CD4-positive, alpha-beta memory T cell (primary cell): ENCODE measurements around the gene EPHA7. TPM values are rescaled to one million over a fixed set of nuclear protein-coding genes. Genes with fewer than 3 reads are reported as not detected.
A peak's percentile ranks its signal among the peaks of the same experiment; 100 is the strongest.

ENCODE experiments used
- CTCF ChIA-PET: fragments of 350-600 bp; sonication (Branson Sonifier 250); formaldehyde crosslinking; loops from one replicate; lab custom pipeline; 2021; ENCODE audit warnings: inconsistent platforms; ENCODE audit not compliant: partially characterized antibody; lab: Charles Lee
- POLR2A ChIA-PET: fragments of 350-600 bp; sonication (Branson Sonifier 250); formaldehyde crosslinking; loops from one replicate; lab custom pipeline; 2021; ENCODE audit not compliant: partially characterized antibody; lab: Charles Lee
- DNase-seq, 5 donors: peaks; one replicate each; pipeline versions ENCODE4 v3.0.0 to v3.0.0-alpha.2; 2020 to 2022; ENCODE audit warnings: mixed read lengths in 1 of 5
- H3K27ac ChIP-seq: one replicate; pipeline ENCODE4 v1.7.0; 2013; ENCODE audit warnings: low read depth, low read length
- H3K27me3 ChIP-seq: 2 replicates; pipeline ENCODE4 v1.7.0; 2013; ENCODE audit warnings: mild to moderate bottlenecking, low read length, moderate library complexity; ENCODE audit not compliant: insufficient read depth
- H3K36me3 ChIP-seq: 2 replicates; pipeline ENCODE4 v1.7.0; 2013; ENCODE audit warnings: mild to moderate bottlenecking, low read length, moderate library complexity; ENCODE audit not compliant: insufficient read depth
- H3K4me1 ChIP-seq: 2 replicates; pipeline ENCODE4 v1.7.0; 2013; ENCODE audit warnings: mild to moderate bottlenecking, low read length, moderate library complexity; ENCODE audit not compliant: insufficient read depth
- H3K4me3 ChIP-seq, 2 donors: one replicate each; pipeline ENCODE4 v1.7.0; 2013; ENCODE audit warnings: low read length in 2 of 2, mild to moderate bottlenecking in 1 of 2
- H3K9me3 ChIP-seq, 2 donors: one replicate each; pipeline ENCODE4 v1.7.0; 2013; ENCODE audit warnings: low read length in 2 of 2, control low read depth in 1 of 2; ENCODE audit not compliant: control insufficient read depth in 1 of 2
- H3K27ac Mint-ChIP-seq, 7 donors: one replicate each; pipeline ENCODE4 v1.8.0; 2020 to 2021; ENCODE audit warnings: mixed read lengths in 7 of 7, mild to moderate bottlenecking in 6 of 7, inconsistent platforms in 3 of 7, moderate library complexity in 3 of 7
- H3K27me3 Mint-ChIP-seq, 2 donors: one replicate each; pipeline ENCODE4 v1.8.0; 2020 to 2021; ENCODE audit warnings: mixed read lengths in 2 of 2
- H3K36me3 Mint-ChIP-seq, 2 donors: one replicate each; pipeline ENCODE4 v1.8.0; 2020 to 2021; ENCODE audit warnings: mixed read lengths in 2 of 2, inconsistent platforms in 1 of 2, mild to moderate bottlenecking in 1 of 2
- H3K4me1 Mint-ChIP-seq, 4 donors: one replicate each; pipeline ENCODE4 v1.8.0; 2020 to 2021; ENCODE audit warnings: mixed read lengths in 4 of 4, mild to moderate bottlenecking in 1 of 4
- H3K4me3 Mint-ChIP-seq, 8 donors: one replicate each; pipeline ENCODE4 v1.8.0; 2020 to 2021; ENCODE audit warnings: mixed read lengths in 8 of 8, mild to moderate bottlenecking in 7 of 8, moderate library complexity in 6 of 8, inconsistent platforms in 3 of 8
- H3K9me3 Mint-ChIP-seq, 8 donors: one replicate each; pipeline ENCODE4 v1.8.0; 2020 to 2021; ENCODE audit warnings: mixed read lengths in 8 of 8, mild to moderate bottlenecking in 5 of 8, inconsistent platforms in 3 of 8, moderate library complexity in 1 of 8
- intact Hi-C: fragments of 100-400 bp; cut with micrococcal nuclease; formaldehyde crosslinking; loops from one replicate; pipeline ENCODE4 v1.15.1; 2023
- polyA plus RNA-seq, 2 donors: library from polyadenylated mRNA; unstranded; fragments of 300-500 nt; fragmentation: Illumina TruSeq; gene quantifications; one replicate each; pipeline ENCODE4 v1.2.3, GENCODE V29; 2021
- total RNA-seq, 2 experiments: library from RNA; stranded (reverse); gene quantifications; one replicate each; pipeline ENCODE4 v1.2.3, GENCODE V29; 2021

Gene EPHA7
- total RNA-seq (not detected), polyA plus RNA-seq (not detected)

DNA sequence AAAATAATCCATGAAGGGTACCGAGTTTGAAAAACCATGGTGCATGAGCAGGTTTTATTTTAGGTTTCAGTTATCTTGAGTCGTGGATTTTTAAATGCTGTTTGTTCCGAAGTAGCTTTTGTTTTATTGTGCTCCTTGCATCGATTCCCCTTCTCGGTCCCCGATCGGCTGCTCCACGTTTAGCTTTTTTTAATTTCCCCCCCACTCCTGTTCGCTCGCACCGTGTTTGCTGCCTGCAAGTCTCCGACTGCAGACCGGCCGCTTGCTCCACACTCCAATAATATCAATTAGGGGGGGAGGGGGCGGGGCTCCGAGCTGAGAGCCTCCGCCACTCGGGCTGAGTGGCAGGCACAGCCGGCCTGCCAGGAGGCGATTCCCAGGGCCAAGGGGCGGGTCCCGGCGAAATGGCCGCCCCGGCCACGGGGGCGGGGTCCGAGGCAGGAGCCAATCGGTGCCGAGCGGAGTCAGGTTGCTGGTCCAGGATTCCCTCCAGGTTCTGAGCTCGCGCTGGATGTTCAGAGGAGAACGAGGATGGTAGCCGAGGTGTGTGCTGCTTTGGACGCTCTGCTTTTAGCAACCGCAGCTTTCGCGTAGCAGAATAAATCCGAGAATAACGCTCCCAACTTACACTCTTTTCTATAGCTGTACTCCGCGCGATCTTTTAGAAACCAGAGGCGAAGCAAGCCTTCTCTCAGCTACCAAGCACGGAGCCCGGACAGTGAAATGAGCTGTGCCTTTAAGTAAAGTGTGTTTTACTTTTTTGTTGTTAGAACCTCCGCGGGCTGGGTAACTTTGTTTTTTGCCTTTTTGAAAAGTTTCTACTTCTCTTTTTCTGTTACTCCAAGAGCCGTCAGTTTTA, at the start of gene EPHA7:
Gene EPHA7 (minus strand): TSS at position 256 of the 859 bp plus-strand sequence. CDS start 218 bp downstream, at position 38.
- H3K36me3 Mint-ChIP-seq = no peaks in the 10 kb centered on the region
- H3K9me3 Mint-ChIP-seq = peaks cover 0 to 11% (median 5%) of the 10 kb centered on the region in 8 donors
- intact Hi-C loops = no loop called here
- H3K27me3 Mint-ChIP-seq = peaks cover 32 to 36% of the 10 kb centered on the region in 2 donors
- Histone ChIP-seq H3K9me3 (no peaks in the 10 kb centered on the region), H3K4me3 (peak within 1 kb of the TSS in 1 of 2 donors; percentile 27), H3K4me1 (peaks cover 3% of the 10 kb centered on the region), H3K27me3 (no peaks in the 10 kb centered on the region), H3K36me3 (no peaks in the 10 kb centered on the region), H3K27ac (no peak within 1 kb of the TSS)
- H3K4me1 Mint-ChIP-seq = peaks cover 6 to 32% (median 17%) of the 10 kb centered on the region in 4 donors
- peak within 1 kb of the TSS; percentile 75 to 91 (median 81) for H3K4me3 Mint-ChIP-seq
- peak in 2 of 5 donors; percentile 13 to 24 for DNase-seq
- H3K27ac Mint-ChIP-seq = peak within 1 kb of the TSS in 1 of 7 donors; percentile 52
- ChIA-PET POLR2A (no interaction called here), CTCF (no interaction called here)

GRCh38 chr6:93468291-93468690, 48.9 kb upstream of the EPHA7 start:
- Histone ChIP-seq H3K27ac (no peak overlapping the region), H3K4me1 (no peaks in the 10 kb centered on the region), H3K9me3 (no peaks in the 10 kb centered on the region), H3K4me3 (no peak overlapping the region), H3K36me3 (no peaks in the 10 kb centered on the region), H3K27me3 (no peaks in the 10 kb centered on the region)
- CTCF ChIA-PET = no interaction called here
- no peaks in the 10 kb centered on the region for H3K4me1 Mint-ChIP-seq
- H3K27ac Mint-ChIP-seq = no peak overlapping the region
- no peak overlapping the region for H3K4me3 Mint-ChIP-seq
- intact Hi-C loops = no loop called here
- H3K27me3 Mint-ChIP-seq = no peaks in the 10 kb centered on the region
- no peaks in the 10 kb centered on the region for H3K36me3 Mint-ChIP-seq
- DNase-seq = no peak
- POLR2A ChIA-PET = no interaction called here
- H3K9me3 Mint-ChIP-seq = peaks cover 0 to 9% (median 4%) of the 10 kb centered on the region in 8 donors

GRCh38 chr6:93454533-93454932, 35.2 kb upstream of the EPHA7 start:
- Histone ChIP-seq H3K9me3 (no peaks in the 10 kb centered on the region), H3K36me3 (no peaks in the 10 kb centered on the region), H3K4me1 (no peaks in the 10 kb centered on the region), H3K4me3 (no peak overlapping the region), H3K27ac (no peak overlapping the region), H3K27me3 (no peaks in the 10 kb centered on the region)
- H3K9me3 Mint-ChIP-seq = peaks cover 0 to 10% (median 4%) of the 10 kb centered on the region in 8 donors
- H3K36me3 Mint-ChIP-seq = no peaks in the 10 kb centered on the region
- H3K27me3 Mint-ChIP-seq = no peaks in the 10 kb centered on the region
- peaks cover 0 to 1% (median 0%) of the 10 kb centered on the region in 4 donors for H3K4me1 Mint-ChIP-seq
- ChIA-PET CTCF (no interaction called here), POLR2A (no interaction called here)
- no peak overlapping the region for H3K27ac Mint-ChIP-seq
- H3K4me3 Mint-ChIP-seq = no peak overlapping the region
- no peak for DNase-seq
- intact Hi-C loops = no loop called here

- Histone ChIP-seq H3K4me3 (no peak overlapping the region), H3K4me1 (no peaks in the 10 kb centered on the region), H3K27ac (no peak overlapping the region), H3K27me3 (no peaks in the 10 kb centered on the region), H3K36me3 (no peaks in the 10 kb centered on the region), H3K9me3 (no peaks in the 10 kb centered on the region)
- H3K4me1 Mint-ChIP-seq = peaks cover 0 to 1% (median 0%) of the 10 kb centered on the region in 4 donors
- no peak for DNase-seq
- intact Hi-C loops = no loop called here
- no peaks in the 10 kb centered on the region for H3K36me3 Mint-ChIP-seq
- POLR2A ChIA-PET = no interaction called here
- H3K4me3 Mint-ChIP-seq = no peak overlapping the region
- CTCF ChIA-PET = no interaction called here
- no peak overlapping the region for H3K27ac Mint-ChIP-seq
- H3K9me3 Mint-ChIP-seq = peaks cover 0 to 10% (median 4%) of the 10 kb centered on the region in 8 donors
- no peaks in the 10 kb centered on the region for H3K27me3 Mint-ChIP-seq
These were observed 34.6 kb upstream of the EPHA7 start for GRCh38 chr6:93453956-93454355.

- H3K4me3 ChIP-seq = no peak overlapping the region
- no peak overlapping the region for H3K27ac Mint-ChIP-seq
- CTCF ChIA-PET = no interaction called here
- no peak overlapping the region for H3K27ac ChIP-seq
- H3K27me3 ChIP-seq = no peaks in the 10 kb centered on the region
- H3K9me3 Mint-ChIP-seq = peaks cover 0 to 16% (median 6%) of the 10 kb centered on the region in 8 donors
- no peaks in the 10 kb centered on the region for H3K4me1 ChIP-seq
- no peak overlapping the region for H3K4me3 Mint-ChIP-seq
- DNase-seq = no peak
- no peaks in the 10 kb centered on the region for H3K9me3 ChIP-seq
- no peaks in the 10 kb centered on the region for H3K36me3 Mint-ChIP-seq
- H3K36me3 ChIP-seq = no peaks in the 10 kb centered on the region
- POLR2A ChIA-PET = no interaction called here
- H3K27me3 Mint-ChIP-seq = no peaks in the 10 kb centered on the region
- no peaks in the 10 kb centered on the region for H3K4me1 Mint-ChIP-seq
- intact Hi-C loops = no loop called here
These were observed 28.5 kb upstream of the EPHA7 start for GRCh38 chr6:93447874-93448273.

DNA sequence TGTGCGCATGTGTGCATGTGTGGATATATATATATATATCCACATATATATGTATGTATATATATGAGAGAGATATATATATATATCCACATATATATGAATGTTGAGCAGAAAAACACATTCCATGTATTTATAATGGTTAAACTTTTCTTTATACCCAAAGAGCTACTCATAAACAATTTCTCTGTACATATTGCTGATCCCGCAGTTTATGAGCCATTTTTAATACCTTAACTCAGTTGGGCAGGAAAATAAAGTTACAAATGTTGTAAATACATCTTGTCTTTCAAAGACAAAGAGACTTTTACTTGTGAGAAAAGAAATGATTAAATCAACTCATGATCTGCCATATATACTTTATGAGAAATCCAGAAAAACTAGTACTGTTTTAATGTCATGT, 18.1 kb upstream of the EPHA7 start:
- intact Hi-C loops = no loop called here
- no peak overlapping the region for H3K4me3 Mint-ChIP-seq
- no peaks in the 10 kb centered on the region for H3K9me3 ChIP-seq
- H3K4me3 ChIP-seq = no peak overlapping the region
- no peaks in the 10 kb centered on the region for H3K36me3 ChIP-seq
- no peaks in the 10 kb centered on the region for H3K36me3 Mint-ChIP-seq
- no peak for DNase-seq
- no peaks in the 10 kb centered on the region for H3K27me3 ChIP-seq
- H3K4me1 Mint-ChIP-seq = no peaks in the 10 kb centered on the region
- ChIA-PET POLR2A (no interaction called here), CTCF (no interaction called here)
- no peaks in the 10 kb centered on the region for H3K4me1 ChIP-seq
- H3K9me3 Mint-ChIP-seq = peaks cover 0 to 7% (median 3%) of the 10 kb centered on the region in 8 donors
- no peak overlapping the region for H3K27ac Mint-ChIP-seq
- no peaks in the 10 kb centered on the region for H3K27me3 Mint-ChIP-seq
- no peak overlapping the region for H3K27ac ChIP-seq

- H3K27ac Mint-ChIP-seq = no peak overlapping the region
- Histone ChIP-seq H3K4me1 (no peaks in the 10 kb centered on the region), H3K4me3 (no peak overlapping the region), H3K36me3 (no peaks in the 10 kb centered on the region), H3K27ac (no peak overlapping the region), H3K27me3 (no peaks in the 10 kb centered on the region), H3K9me3 (no peaks in the 10 kb centered on the region)
- no peaks in the 10 kb centered on the region for H3K27me3 Mint-ChIP-seq
- H3K4me3 Mint-ChIP-seq = no peak overlapping the region
- H3K9me3 Mint-ChIP-seq = peaks cover 0 to 7% (median 5%) of the 10 kb centered on the region in 8 donors
- intact Hi-C loops = no loop called here
- ChIA-PET POLR2A (no interaction called here), CTCF (no interaction called here)
- H3K4me1 Mint-ChIP-seq = no peaks in the 10 kb centered on the region
- no peak for DNase-seq
- H3K36me3 Mint-ChIP-seq = no peaks in the 10 kb centered on the region
These were observed 14.2 kb upstream of the EPHA7 start for GRCh38 chr6:93433592-93433991.
